Stimulated activated effector memory CD8-positive, alpha-beta T cell treated with anti-CD3 and anti-CD28 coated beads, Interleukin-12 subunit alpha, Interleukin-12 subunit beta, amount 100 ng/mL, for 72 hours (primary cell): ENCODE data around the gene PPIP5K1.
A peak's percentile ranks its signal among the peaks of the same experiment; 100 is the strongest.

Experiments used
- ATAC-seq: fragments of 150-1000 bp; cut with Tn5 transposase; 2 replicates; pipeline ENCODE4 v1.10.0; 2021
- DNase-seq, 2 donors: peaks; one replicate each; pipeline ENCODE4 v3.0.0; 2021 to 2022; ENCODE audit warnings: low spot score in 2 of 2
- H3K27ac Mint-ChIP-seq: one replicate; pipeline ENCODE4 v1.8.0; 2022; ENCODE audit warnings: mild to moderate bottlenecking, mixed read lengths
- H3K36me3 Mint-ChIP-seq: one replicate; pipeline ENCODE4 v1.8.0; 2022; ENCODE audit warnings: mild to moderate bottlenecking, mixed read lengths
- H3K4me1 Mint-ChIP-seq: one replicate; pipeline ENCODE4 v1.8.0; 2022; ENCODE audit warnings: mixed read lengths
- H3K4me3 Mint-ChIP-seq: one replicate; pipeline ENCODE4 v1.8.0; 2022; ENCODE audit warnings: mild to moderate bottlenecking, mixed read lengths
- H3K9me3 Mint-ChIP-seq: one replicate; pipeline ENCODE4 v1.8.0; 2022; ENCODE audit warnings: mixed read lengths

The PPIP5K1 gene

DNA sequence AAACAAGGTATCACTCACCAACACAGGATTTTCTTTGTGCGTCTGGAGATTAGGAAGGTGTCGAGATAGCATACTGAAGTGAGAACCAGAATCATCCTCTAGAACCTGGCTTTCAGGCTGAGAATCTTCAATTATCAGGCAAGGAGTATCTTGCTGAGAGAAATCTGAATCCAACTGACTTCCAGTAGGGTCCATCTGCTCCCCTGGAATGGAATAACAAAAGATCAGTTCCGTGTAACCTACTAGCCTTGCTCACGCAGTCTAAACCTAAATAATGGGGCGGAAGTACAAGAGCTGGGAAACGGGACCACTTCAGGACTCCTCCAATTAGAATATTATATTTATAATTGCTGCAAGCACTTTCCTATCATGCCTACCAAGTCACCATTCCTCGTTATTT is 97.7 kb downstream of the PPIP5K1 start:
- Mint-ChIP-seq H3K27ac (peak overlapping the region; percentile 98), H3K4me3 (peak overlapping the region; percentile 96), H3K36me3 (peaks cover 45% of the 10 kb centered on the region), H3K4me1 (peaks cover 32% of the 10 kb centered on the region), H3K9me3 (no peaks in the 10 kb centered on the region)
- no peak for DNase-seq
- no peak for ATAC-seq

- no peak for ATAC-seq
- Mint-ChIP-seq H3K36me3 (peaks cover 70% of the 10 kb centered on the region), H3K9me3 (no peaks in the 10 kb centered on the region), H3K4me3 (no peak overlapping the region), H3K27ac (no peak overlapping the region), H3K4me1 (peaks cover 37% of the 10 kb centered on the region)
- no peak for DNase-seq
Measured at GRCh38 chr15:43489191-43489590, 100.8 kb downstream of the PPIP5K1 start.

DNA sequence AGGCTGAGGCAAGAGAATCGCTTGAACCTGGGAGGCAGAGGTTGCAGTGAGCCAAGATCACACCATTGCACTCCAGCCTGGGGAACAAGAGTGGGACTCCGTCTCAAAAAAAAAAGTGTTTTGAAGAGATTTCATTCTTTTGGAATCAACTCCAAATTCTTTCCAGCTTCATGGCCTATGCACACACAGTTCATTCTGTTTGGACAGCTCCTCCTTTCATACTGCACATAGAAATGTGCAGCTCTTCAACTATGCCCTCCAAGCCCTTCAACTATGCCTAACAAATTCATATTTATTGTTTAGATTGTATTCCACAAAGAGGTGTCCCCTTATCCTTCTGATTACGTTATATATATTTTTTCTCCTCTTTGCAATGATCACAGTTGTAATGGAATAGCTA is 101.2 kb downstream of the PPIP5K1 start:
- Mint-ChIP-seq H3K9me3 (no peaks in the 10 kb centered on the region), H3K27ac (peak overlapping the region; percentile 8), H3K4me3 (no peak overlapping the region), H3K4me1 (peaks cover 39% of the 10 kb centered on the region), H3K36me3 (peaks cover 70% of the 10 kb centered on the region)
- ATAC-seq, result no peak
- DNase-seq, result no peak

DNA sequence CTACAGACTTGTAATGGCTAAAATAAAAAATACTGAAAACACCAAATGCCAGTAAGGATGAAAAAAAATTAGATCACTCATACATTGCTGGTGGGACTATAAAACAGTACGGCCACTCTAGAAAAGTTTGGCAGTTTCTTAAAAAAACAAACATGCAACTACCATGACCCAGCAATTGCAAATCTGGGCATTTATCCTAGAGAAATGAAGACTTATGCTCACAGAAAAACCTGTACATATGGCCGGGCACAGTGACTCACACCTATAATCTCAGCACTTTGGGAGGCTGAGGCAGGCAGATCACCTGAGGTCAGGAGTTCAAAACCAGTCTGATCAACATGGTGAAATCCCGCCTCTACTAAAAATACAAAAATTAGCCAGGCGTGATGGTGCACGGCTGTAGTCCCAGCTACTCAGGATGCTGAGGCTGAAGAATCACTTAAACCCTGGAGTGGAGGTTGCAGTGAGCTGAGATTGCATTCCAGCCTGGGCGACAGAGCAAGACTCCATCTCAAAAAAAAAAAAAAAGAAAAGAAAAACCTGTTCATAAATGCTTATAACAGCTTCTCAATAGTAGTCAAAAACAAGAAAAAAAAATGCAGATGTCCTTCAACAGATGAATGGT is 102.6 kb downstream of the PPIP5K1 start:
- H3K9me3 Mint-ChIP-seq, result no peaks in the 10 kb centered on the region
- H3K4me3 Mint-ChIP-seq, result no peak overlapping the region
- no peak overlapping the region for H3K27ac Mint-ChIP-seq

GRCh38 chr15:43484455-43484854 is 105.6 kb downstream of the PPIP5K1 start:
- Mint-ChIP-seq H3K27ac (no peak overlapping the region), H3K4me1 (peaks cover 17% of the 10 kb centered on the region), H3K9me3 (no peaks in the 10 kb centered on the region), H3K36me3 (peaks cover 73% of the 10 kb centered on the region), H3K4me3 (no peak overlapping the region)
- DNase-seq (no peak), ATAC-seq (no peak)

More for the DNA sequence above, 102.6 kb downstream of the PPIP5K1 start:
- ATAC-seq (no peak), DNase-seq (no peak)
- peaks cover 68% of the 10 kb centered on the region for H3K36me3 Mint-ChIP-seq
- H3K4me1 Mint-ChIP-seq, result peaks cover 27% of the 10 kb centered on the region
